HCT116 (cell line): ENCODE data around the gene PITPNC1. TPM values are rescaled to one million over a fixed set of nuclear protein-coding genes. Genes with fewer than 3 reads are reported as not detected.

Experiments used
- ATAC-seq: fragments of 200-7000 bp; cut with Tn5 transposase; 2 replicates; pipeline ENCODE4 v1.9.1; 2020; ENCODE audit warnings: mild to moderate bottlenecking, moderate library complexity
- BruUV-seq: library from RNA; stranded (reverse); fragments of 400-500 nt; replicated peaks from 2 replicates; lab custom pipeline; 2021; lab: Mats Ljungman, UMichigan
- CTCF ChIA-PET: fragments of 300-600 bp; sonication (Branson Sonifier 250); formaldehyde crosslinking; loops from one replicate; lab custom pipeline; 2021; ENCODE audit warnings: antibody characterized with exemption; lab: Charles Lee
- POLR2A ChIA-PET: fragments of 300-600, 350-600 bp; sonication (Branson Sonifier 250); formaldehyde crosslinking; loops from one replicate; lab custom pipeline; 2021; ENCODE audit warnings: antibody characterized with exemption; lab: Charles Lee
- RAD21 ChIA-PET, 2 experiments: fragments of 300-600 bp; sonication (Branson Sonifier 250); formaldehyde crosslinking; loops; one replicate each; lab custom pipeline; 2023; ENCODE audit warnings: low total read pairs in 2 of 2; ENCODE audit not compliant: uncharacterized antibody in 2 of 2, unreplicated experiment in 2 of 2, low non-redundant PET in 1 of 2; lab: Charles Lee
- DNase-seq: peaks from one replicate; pipeline ENCODE4 v3.0.0-alpha.2; 2010; ENCODE audit warnings: low read depth, low spot score
- H2AFZ ChIP-seq: fragments of 200-600 bp; shearing (Covaris generic), sonication (generic); 2 replicates; pipeline ENCODE4 v1.6.1; 2017; ENCODE audit warnings: low read depth, mixed run types, mixed read lengths, antibody characterized with exemption, low read length; ENCODE audit not compliant: poor library complexity, severe bottlenecking
- H3K27ac ChIP-seq: 2 replicates; pipeline ENCODE4 v1.5.1; 2012; ENCODE audit warnings: low read depth, low read length
- H3K27me3 ChIP-seq: fragments of 200-600 bp; sonication (generic); 2 replicates; pipeline ENCODE4 v1.6.1; 2016; ENCODE audit warnings: mixed run types, low read length, mixed read lengths; ENCODE audit not compliant: insufficient read depth
- H3K36me3 ChIP-seq, 2 experiments: fragments of 200-500 bp in 1 of 2; fragments of 200-600 bp in 1 of 2; sonication (Bioruptor generic) in 1 of 2; sonication (generic) in 1 of 2; 2 replicates each; pipeline versions ENCODE4 v1.5.1 to v1.6.1; 2014 to 2016; ENCODE audit warnings: low read length in 2 of 2, inconsistent platforms in 1 of 2, mixed read lengths in 1 of 2, mixed run types in 1 of 2; ENCODE audit not compliant: insufficient read depth in 2 of 2, control insufficient read depth in 1 of 2
- H3K4me1 ChIP-seq, 2 experiments: fragments of 200-600 bp in 1 of 2; sonication (generic) in 1 of 2; 2 replicates each; pipeline versions ENCODE4 v1.5.1 to v1.6.1; 2012 to 2017; ENCODE audit warnings: low read length in 2 of 2, inconsistent platforms in 1 of 2, mild to moderate bottlenecking in 1 of 2, mixed read lengths in 1 of 2, mixed run types in 1 of 2, moderate library complexity in 1 of 2; ENCODE audit not compliant: insufficient read depth in 2 of 2, control insufficient read depth in 1 of 2
- H3K4me2 ChIP-seq: fragments of 200-600 bp; sonication (generic); 2 replicates; pipeline ENCODE4 v1.6.1; 2017; ENCODE audit warnings: mixed run types, low read length, mixed read lengths
- H3K4me3 ChIP-seq, 2 experiments: fragments of 200-600 bp in 1 of 2; sonication (generic) in 1 of 2; replicated peaks in 1 of 2; 2 replicates each; pipeline ENCODE4 v1.5.1; 2011 to 2016; ENCODE audit warnings: low read length in 2 of 2, control low read depth in 1 of 2, low read depth in 1 of 2, mild to moderate bottlenecking in 1 of 2, mixed read lengths in 1 of 2, mixed run types in 1 of 2
- H3K79me2 ChIP-seq: fragments of 200-600 bp; sonication (generic); 2 replicates; pipeline ENCODE4 v1.6.1; 2017; ENCODE audit warnings: mild to moderate bottlenecking, mixed run types, low read length, moderate library complexity, mixed read lengths; ENCODE audit not compliant: insufficient read depth
- H3K9ac ChIP-seq: fragments of 200-600 bp; sonication (generic); 2 replicates; pipeline ENCODE4 v1.6.1; 2016; ENCODE audit warnings: low read length, mixed read lengths
- H3K9me2 ChIP-seq: fragments of 200-600 bp; sonication (generic), shearing (Covaris generic); 2 replicates; pipeline ENCODE4 v1.6.1; 2017; ENCODE audit warnings: mixed run types, mild to moderate bottlenecking, moderate library complexity; ENCODE audit not compliant: insufficient read depth
- H3K9me3 ChIP-seq, 2 experiments: fragments of 200-500 bp in 1 of 2; fragments of 200-600 bp in 1 of 2; sonication (Bioruptor generic) in 1 of 2; sonication (generic) in 1 of 2; 2 replicates each; pipeline ENCODE4 v1.6.1; 2014 to 2017; ENCODE audit warnings: low read length in 2 of 2, mixed read lengths in 2 of 2, inconsistent platforms in 1 of 2, low read depth in 1 of 2, mild to moderate bottlenecking in 1 of 2, mixed run types in 1 of 2, moderate library complexity in 1 of 2; ENCODE audit not compliant: control insufficient read depth in 1 of 2, insufficient read depth in 1 of 2
- H4K20me1 ChIP-seq: fragments of 200-600 bp; sonication (generic), shearing (Covaris generic); 2 replicates; pipeline ENCODE4 v1.6.1; 2017; ENCODE audit warnings: mixed run types, mild to moderate bottlenecking, moderate library complexity; ENCODE audit not compliant: insufficient read depth
- CEBPB ChIP-seq: IDR thresholded peaks from 2 replicates; pipeline ENCODE4 v1.6.1; 2012; ENCODE audit warnings: low read depth
- EZH2 ChIP-seq: fragments of 200-600 bp; sonication (generic); IDR thresholded peaks from 2 replicates; pipeline ENCODE4 v1.6.1; 2017; ENCODE audit warnings: antibody characterized with exemption, mixed run types
- EZH2phosphoT487 ChIP-seq: fragments of 200-600 bp; IDR thresholded peaks from 2 replicates; pipeline ENCODE4 v1.6.1; 2018; ENCODE audit warnings: antibody characterized with exemption, borderline replicate concordance
- JUND ChIP-seq: IDR thresholded peaks from 2 replicates; pipeline ENCODE4 v1.6.1; 2012
- POLR2AphosphoS5 ChIP-seq: IDR thresholded peaks from 2 replicates; pipeline ENCODE4 v1.6.1; 2011; ENCODE audit warnings: mild to moderate bottlenecking, low read depth, low read length, moderate library complexity
- RAD21 ChIP-seq: IDR thresholded peaks from 2 replicates; pipeline ENCODE4 v1.6.1; 2012; ENCODE audit warnings: low read depth, mild to moderate bottlenecking
- SP1 ChIP-seq: IDR thresholded peaks from 2 replicates; pipeline ENCODE4 v1.6.1; 2012; ENCODE audit warnings: low read depth
- intact Hi-C: fragments of 100-400 bp; cut with micrococcal nuclease; formaldehyde crosslinking; loops from 2 replicates; pipeline ENCODE4 v1.10.0; 2022
- total RNA-seq: library from RNA; stranded (reverse); gene quantifications from one replicate; pipeline ENCODE4 v1.2.1, GENCODE V29; 2021; ENCODE audit not compliant: unreplicated experiment
- TF ChIP-seq, protein P1 (sequence below), 3 experiments: fragments of 200-600 bp in 1 of 3; sonication (generic) in 1 of 3; IDR thresholded peaks in 2 of 3; conservative IDR thresholded peaks in 1 of 3; 2 replicates each; pipeline ENCODE4 v1.5.1; 2012 to 2017; ENCODE audit warnings: low read depth in 2 of 3, low read length in 2 of 3, antibody characterized with exemption in 1 of 3, borderline replicate concordance in 1 of 3, control low read depth in 1 of 3, mild to moderate bottlenecking in 1 of 3, mixed read lengths in 1 of 3, mixed run types in 1 of 3, moderate library complexity in 1 of 3; ENCODE audit not compliant: insufficient read depth in 1 of 3
- TF ChIP-seq, protein P2 (sequence below): IDR thresholded peaks from 2 replicates; pipeline ENCODE4 v1.6.1; 2012
- TF ChIP-seq, protein P3 (sequence below): IDR thresholded peaks from 2 replicates; pipeline ENCODE4 v1.6.1; 2011; ENCODE audit warnings: mild to moderate bottlenecking, low read length, moderate library complexity; ENCODE audit not compliant: insufficient replicate concordance; ENCODE audit errors: extremely low read depth

PITPNC1 gene
- total RNA-seq, 1 experiment from 2014 or later = 41.9 TPM

DNA sequence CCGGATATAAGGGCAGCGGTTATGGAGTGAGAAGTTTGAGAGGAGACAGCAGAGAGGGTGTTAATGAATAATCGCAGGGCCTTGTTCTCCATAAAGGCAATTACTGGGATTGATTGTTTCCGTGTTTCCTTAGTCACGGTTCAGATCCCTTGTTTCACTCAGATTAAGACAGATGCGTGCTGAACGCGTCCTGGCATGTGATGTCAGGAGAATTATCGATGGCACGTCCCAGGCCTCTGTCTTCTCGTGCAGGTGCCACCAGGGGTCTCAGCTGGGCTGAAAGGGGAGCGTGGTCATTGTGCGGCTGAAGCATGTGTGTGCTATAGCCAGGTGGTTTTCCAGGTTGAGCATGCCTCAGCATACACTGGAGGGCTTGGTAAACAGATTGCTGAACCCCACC, 198.2 kb downstream of the PITPNC1 start:
- ChIA-PET CTCF (no interaction called here), RAD21 (no interaction called here), POLR2A (no interaction called here)
- Histone ChIP-seq H3K4me3 (no peak overlapping the region), H3K9me3 (no peaks in the 10 kb centered on the region), H2AFZ (no peak overlapping the region), H3K27me3 (no peaks in the 10 kb centered on the region), H3K9me2 (no peaks in the 10 kb centered on the region), H4K20me1 (no peaks in the 10 kb centered on the region), H3K4me1 (no peaks in the 10 kb centered on the region), H3K79me2 (no peaks in the 10 kb centered on the region), H3K9ac (no peak overlapping the region), H3K27ac (no peak overlapping the region), H3K36me3 (no peaks in the 10 kb centered on the region), H3K4me2 (no peak overlapping the region)
- no peak for TF ChIP-seq EZH2
- TF ChIP-seq, protein P1, sequence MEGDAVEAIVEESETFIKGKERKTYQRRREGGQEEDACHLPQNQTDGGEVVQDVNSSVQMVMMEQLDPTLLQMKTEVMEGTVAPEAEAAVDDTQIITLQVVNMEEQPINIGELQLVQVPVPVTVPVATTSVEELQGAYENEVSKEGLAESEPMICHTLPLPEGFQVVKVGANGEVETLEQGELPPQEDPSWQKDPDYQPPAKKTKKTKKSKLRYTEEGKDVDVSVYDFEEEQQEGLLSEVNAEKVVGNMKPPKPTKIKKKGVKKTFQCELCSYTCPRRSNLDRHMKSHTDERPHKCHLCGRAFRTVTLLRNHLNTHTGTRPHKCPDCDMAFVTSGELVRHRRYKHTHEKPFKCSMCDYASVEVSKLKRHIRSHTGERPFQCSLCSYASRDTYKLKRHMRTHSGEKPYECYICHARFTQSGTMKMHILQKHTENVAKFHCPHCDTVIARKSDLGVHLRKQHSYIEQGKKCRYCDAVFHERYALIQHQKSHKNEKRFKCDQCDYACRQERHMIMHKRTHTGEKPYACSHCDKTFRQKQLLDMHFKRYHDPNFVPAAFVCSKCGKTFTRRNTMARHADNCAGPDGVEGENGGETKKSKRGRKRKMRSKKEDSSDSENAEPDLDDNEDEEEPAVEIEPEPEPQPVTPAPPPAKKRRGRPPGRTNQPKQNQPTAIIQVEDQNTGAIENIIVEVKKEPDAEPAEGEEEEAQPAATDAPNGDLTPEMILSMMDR (IDR thresholded peaks at IDR 0.05 in 2 of 3, conservative IDR thresholded peaks at IDR 0.05 in 1 of 3; ENCODE audit: borderline replicate concordance in 1 of 3, insufficient read depth in 1 of 3, low read depth in 2 of 3, low read length in 2 of 3) = no peak
- TF ChIP-seq, protein P2, sequence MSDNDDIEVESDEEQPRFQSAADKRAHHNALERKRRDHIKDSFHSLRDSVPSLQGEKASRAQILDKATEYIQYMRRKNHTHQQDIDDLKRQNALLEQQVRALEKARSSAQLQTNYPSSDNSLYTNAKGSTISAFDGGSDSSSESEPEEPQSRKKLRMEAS = no peak
- TF ChIP-seq POLR2AphosphoS5 = no peak
- no peak for TF ChIP-seq RAD21
- TF ChIP-seq SP1 = no peak
- TF ChIP-seq EZH2phosphoT487 = no peak
- TF ChIP-seq CEBPB = no peak
- TF ChIP-seq, protein P3, sequence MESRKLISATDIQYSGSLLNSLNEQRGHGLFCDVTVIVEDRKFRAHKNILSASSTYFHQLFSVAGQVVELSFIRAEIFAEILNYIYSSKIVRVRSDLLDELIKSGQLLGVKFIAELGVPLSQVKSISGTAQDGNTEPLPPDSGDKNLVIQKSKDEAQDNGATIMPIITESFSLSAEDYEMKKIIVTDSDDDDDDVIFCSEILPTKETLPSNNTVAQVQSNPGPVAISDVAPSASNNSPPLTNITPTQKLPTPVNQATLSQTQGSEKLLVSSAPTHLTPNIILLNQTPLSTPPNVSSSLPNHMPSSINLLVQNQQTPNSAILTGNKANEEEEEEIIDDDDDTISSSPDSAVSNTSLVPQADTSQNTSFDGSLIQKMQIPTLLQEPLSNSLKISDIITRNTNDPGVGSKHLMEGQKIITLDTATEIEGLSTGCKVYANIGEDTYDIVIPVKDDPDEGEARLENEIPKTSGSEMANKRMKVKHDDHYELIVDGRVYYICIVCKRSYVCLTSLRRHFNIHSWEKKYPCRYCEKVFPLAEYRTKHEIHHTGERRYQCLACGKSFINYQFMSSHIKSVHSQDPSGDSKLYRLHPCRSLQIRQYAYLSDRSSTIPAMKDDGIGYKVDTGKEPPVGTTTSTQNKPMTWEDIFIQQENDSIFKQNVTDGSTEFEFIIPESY = no peak
- TF ChIP-seq JUND = no peak
- BruUV-seq = no TSS peak
- no peak for ATAC-seq
- DNase-seq = no peak
- intact Hi-C loops = no loop called here
